Osteocyte (in vitro differentiated cells): ENCODE results near the gene SLC25A39. TPM values are rescaled to one million over a fixed set of nuclear protein-coding genes. Genes with fewer than 3 reads are reported as not detected.

Experiments used
- DNase-seq: peaks from one replicate; pipeline ENCODE4 v3.0.0; 2021; ENCODE audit warnings: mixed read lengths; ENCODE audit not compliant: unreplicated experiment; ENCODE audit errors: extremely low spot score
- H3K27ac Mint-ChIP-seq: one replicate; pipeline ENCODE4 v1.8.0; 2021; ENCODE audit warnings: mild to moderate bottlenecking, mixed read lengths; ENCODE audit not compliant: unreplicated experiment
- H3K27me3 Mint-ChIP-seq: one replicate; pipeline ENCODE4 v1.8.0; 2021; ENCODE audit warnings: mixed read lengths; ENCODE audit not compliant: unreplicated experiment
- H3K36me3 Mint-ChIP-seq: one replicate; pipeline ENCODE4 v1.8.0; 2021; ENCODE audit warnings: mixed read lengths; ENCODE audit not compliant: unreplicated experiment
- H3K4me1 Mint-ChIP-seq: one replicate; pipeline ENCODE4 v1.8.0; 2021; ENCODE audit warnings: mixed read lengths; ENCODE audit not compliant: unreplicated experiment
- H3K4me3 Mint-ChIP-seq: one replicate; pipeline ENCODE4 v1.8.0; 2021; ENCODE audit warnings: mild to moderate bottlenecking, moderate library complexity, mixed read lengths; ENCODE audit not compliant: unreplicated experiment
- H3K9me3 Mint-ChIP-seq: one replicate; pipeline ENCODE4 v1.8.0; 2021; ENCODE audit warnings: mixed read lengths; ENCODE audit not compliant: unreplicated experiment
- CTCF ChIP-seq: fragments of 200-600 bp; sonication (generic); IDR thresholded peaks from 2 replicates; pipeline ENCODE4 v1.5.0; 2021; ENCODE audit warnings: antibody characterized with exemption, mild to moderate bottlenecking, moderate library complexity
- total RNA-seq: library from RNA; stranded (reverse); gene quantifications from 2 replicates; pipeline ENCODE4 v1.2.1, GENCODE V29; 2021

The SLC25A39 gene
- total RNA-seq, 1 donor from 2014 or later: 122 TPM

DNA sequence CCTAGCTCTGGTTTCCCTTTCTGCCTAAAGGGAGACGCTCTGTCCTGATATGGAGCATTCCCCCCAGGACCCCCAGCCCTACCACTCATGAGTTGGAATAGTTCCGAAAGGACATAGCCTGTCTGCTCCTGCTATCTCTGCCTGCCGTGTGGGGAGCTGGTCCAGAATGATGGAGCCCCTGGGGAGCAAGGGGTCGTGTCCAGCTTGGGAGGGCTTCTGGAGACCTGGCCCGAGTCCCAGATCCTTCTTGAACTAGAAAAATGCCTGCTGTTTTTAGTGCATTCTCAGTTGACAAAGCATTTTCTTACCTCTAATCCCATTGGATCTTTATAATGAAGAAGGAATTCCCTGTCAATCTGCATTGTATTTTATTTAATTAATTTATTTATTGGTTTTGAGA is 11.3 kb upstream of the SLC25A39 start:
- no peak for TF ChIP-seq CTCF
- H3K27ac Mint-ChIP-seq: no peak overlapping the region
- H3K9me3 Mint-ChIP-seq: no peaks in the 10 kb centered on the region
- no peak for DNase-seq
- H3K4me3 Mint-ChIP-seq: no peak overlapping the region
- no peaks in the 10 kb centered on the region for H3K36me3 Mint-ChIP-seq
- H3K4me1 Mint-ChIP-seq: peaks cover 3% of the 10 kb centered on the region
- peaks cover 16% of the 10 kb centered on the region for H3K27me3 Mint-ChIP-seq

DNA sequence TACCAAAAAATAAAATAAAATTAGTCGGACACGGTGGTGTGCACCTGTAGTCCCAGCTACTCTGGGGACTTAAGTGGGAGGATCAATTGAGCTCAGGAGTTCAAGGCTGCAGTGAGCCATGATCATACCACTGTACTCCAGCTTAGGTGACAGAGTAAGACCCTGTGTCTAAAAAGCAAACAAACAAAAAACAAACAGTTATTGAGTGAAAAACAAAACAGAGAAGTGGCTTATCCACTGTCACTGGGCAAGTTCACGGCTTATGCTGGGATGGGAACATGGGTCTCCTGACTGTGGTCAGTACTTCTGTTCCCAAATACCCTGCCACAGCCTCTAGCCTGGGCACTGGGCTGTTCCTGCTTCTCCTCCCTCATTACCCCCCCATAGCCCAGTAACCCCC is 10.9 kb upstream of the SLC25A39 start:
- H3K27ac Mint-ChIP-seq: no peak overlapping the region
- H3K4me1 Mint-ChIP-seq: peaks cover 3% of the 10 kb centered on the region
- H3K27me3 Mint-ChIP-seq: peaks cover 15% of the 10 kb centered on the region
- no peak for DNase-seq
- H3K4me3 Mint-ChIP-seq: no peak overlapping the region
- no peak for TF ChIP-seq CTCF
- H3K36me3 Mint-ChIP-seq: no peaks in the 10 kb centered on the region
- H3K9me3 Mint-ChIP-seq: no peaks in the 10 kb centered on the region

GRCh38 chr17:44334727-44335126 is 10.1 kb upstream of the SLC25A39 start:
- H3K4me3 Mint-ChIP-seq: no peak overlapping the region
- H3K36me3 Mint-ChIP-seq: no peaks in the 10 kb centered on the region
- H3K27ac Mint-ChIP-seq: no peak overlapping the region
- H3K9me3 Mint-ChIP-seq: no peaks in the 10 kb centered on the region
- H3K4me1 Mint-ChIP-seq: peaks cover 3% of the 10 kb centered on the region
- no peak for DNase-seq
- no peak for TF ChIP-seq CTCF
- peaks cover 15% of the 10 kb centered on the region for H3K27me3 Mint-ChIP-seq

DNA sequence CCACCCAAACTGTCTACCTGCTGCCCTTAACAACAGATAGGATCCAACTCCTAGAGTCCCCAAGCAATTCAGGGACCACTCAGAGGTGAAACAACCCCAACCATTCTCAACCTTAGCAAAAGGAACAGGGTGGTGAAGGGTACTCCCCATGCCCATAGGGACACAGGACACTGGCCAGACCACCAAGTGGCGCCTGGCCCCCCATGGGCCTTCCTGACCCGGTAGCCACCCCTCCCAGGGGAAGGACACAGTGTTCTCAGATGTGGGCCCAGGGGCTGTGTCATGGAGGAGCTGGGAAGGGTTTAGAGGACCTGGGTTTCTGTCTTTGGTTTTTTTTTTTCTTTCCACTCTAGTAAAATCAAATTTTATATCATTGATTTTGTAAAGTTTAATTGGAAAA is 9.7 kb upstream of the SLC25A39 start:
- H3K36me3 Mint-ChIP-seq: no peaks in the 10 kb centered on the region
- TF ChIP-seq CTCF: no peak
- H3K4me1 Mint-ChIP-seq: peaks cover 3% of the 10 kb centered on the region
- no peak overlapping the region for H3K27ac Mint-ChIP-seq
- peaks cover 15% of the 10 kb centered on the region for H3K27me3 Mint-ChIP-seq
- no peak for DNase-seq
- H3K4me3 Mint-ChIP-seq: no peak overlapping the region
- no peaks in the 10 kb centered on the region for H3K9me3 Mint-ChIP-seq

DNA sequence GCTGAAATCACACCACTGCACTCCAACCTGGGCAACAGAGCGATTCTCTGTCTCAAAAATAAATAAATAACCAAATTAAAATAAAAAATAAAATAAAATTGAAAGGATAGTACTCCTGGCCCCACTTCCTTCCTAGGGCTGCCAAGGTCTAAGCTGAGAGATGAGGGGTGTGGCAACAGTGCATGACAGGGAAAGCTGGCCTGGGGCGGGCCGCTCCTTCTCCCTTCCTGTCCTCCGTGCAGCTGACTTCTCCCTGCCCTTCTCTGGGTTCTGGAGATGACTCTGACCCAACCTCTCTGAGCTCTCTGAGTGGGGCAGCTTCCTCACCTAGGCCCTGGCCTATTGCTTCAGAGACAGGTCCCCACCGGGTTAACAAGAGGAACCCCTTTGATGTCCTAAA is 8.7 kb upstream of the SLC25A39 start:
- TF ChIP-seq CTCF: no peak
- H3K4me3 Mint-ChIP-seq: no peak overlapping the region
- peaks cover 3% of the 10 kb centered on the region for H3K4me1 Mint-ChIP-seq
- H3K36me3 Mint-ChIP-seq: no peaks in the 10 kb centered on the region
- H3K27ac Mint-ChIP-seq: no peak overlapping the region
- peaks cover 12% of the 10 kb centered on the region for H3K27me3 Mint-ChIP-seq
- H3K9me3 Mint-ChIP-seq: no peaks in the 10 kb centered on the region
- DNase-seq: no peak
